GM19043 (cell line): ENCODE data around the gene FRK.
"Not testable (repeated sequence)": the region's sequence is repeated elsewhere in the genome, so short reads cannot be mapped to it uniquely, and the experiment has no call there.

Experiments used
- ATAC-seq: cut with Tn5 transposase; IDR thresholded peaks from one replicate; pipeline ENCODE4 v1.9.1; 2021; ENCODE audit warnings: low read depth; ENCODE audit not compliant: unreplicated experiment

FRK gene

GRCh38 chr6:116078522-116078921 lies 17.8 kb upstream of the FRK start:
- ATAC-seq: no peak

- ATAC-seq: no peak
Measured at GRCh38 chr6:116074732-116075390, 14.2 kb upstream of the FRK start.

- no peak for ATAC-seq
Measured at GRCh38 chr6:116073765-116074440, 13.2 kb upstream of the FRK start.

GRCh38 chr6:116072368-116072767 lies 11.7 kb upstream of the FRK start:
- ATAC-seq: no peak

- no peak for ATAC-seq
Measured at GRCh38 chr6:116070616-116071389, 10.1 kb upstream of the FRK start.

- no peak for ATAC-seq
Measured at GRCh38 chr6:116070101-116070500, 9.4 kb upstream of the FRK start.

GRCh38 chr6:116066789-116067188 lies 6.1 kb upstream of the FRK start:
- no peak for ATAC-seq

GRCh38 chr6:116064666-116065065 lies 4.0 kb upstream of the FRK start:
- no peak for ATAC-seq

GRCh38 chr6:116062496-116062895 lies 1.8 kb upstream of the FRK start:
- ATAC-seq: no peak

- peak; percentile 54 for ATAC-seq
Measured at GRCh38 chr6:116059713-116060571, 749 bp downstream of the FRK start.

GRCh38 chr6:116057766-116058165 lies 2.9 kb downstream of the FRK start:
- no peak for ATAC-seq

- ATAC-seq: no peak
Measured at GRCh38 chr6:116055513-116055912, 5.2 kb downstream of the FRK start.

GRCh38 chr6:116051244-116051643 lies 9.4 kb downstream of the FRK start:
- no peak for ATAC-seq

- ATAC-seq: no peak
Measured at GRCh38 chr6:116050737-116051136, 10.0 kb downstream of the FRK start.

GRCh38 chr6:116049321-116049720 lies 11.4 kb downstream of the FRK start:
- no peak for ATAC-seq

- peak; percentile 63 for ATAC-seq
Measured at GRCh38 chr6:116047173-116047933, 13.3 kb downstream of the FRK start.

- ATAC-seq: no peak
Measured at GRCh38 chr6:116046737-116047136, 14.0 kb downstream of the FRK start.

- ATAC-seq: not testable (repeated sequence)
Measured at GRCh38 chr6:116046272-116046671, 14.4 kb downstream of the FRK start.

- ATAC-seq: no peak
Measured at GRCh38 chr6:116041934-116042333, 18.8 kb downstream of the FRK start.

- no peak for ATAC-seq
Measured at GRCh38 chr6:116040993-116041392, 19.7 kb downstream of the FRK start.
